ENCODE data around the gene ENGASE.

The ENGASE gene

DNA sequence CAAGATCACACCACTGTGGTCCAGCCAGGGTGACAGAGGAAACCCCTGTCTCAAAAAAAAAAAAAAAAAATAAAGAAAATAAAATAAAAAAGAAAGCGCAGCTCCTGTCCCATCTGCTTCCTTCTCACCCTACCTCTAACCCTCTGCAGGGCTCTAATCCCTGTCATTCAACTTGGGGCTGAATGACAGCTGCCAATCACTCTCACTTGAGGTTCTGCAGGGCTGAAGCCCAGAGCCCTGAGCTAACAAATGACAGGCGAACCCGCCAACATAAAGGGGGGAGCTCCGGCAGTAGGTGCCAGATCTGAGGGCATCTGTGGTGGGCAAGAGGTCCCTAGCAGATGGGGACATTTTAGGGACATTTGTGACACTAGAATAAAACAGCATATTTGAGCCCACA, 44.3 kb downstream of the ENGASE start:
- DNase-seq, result no peak

DNA sequence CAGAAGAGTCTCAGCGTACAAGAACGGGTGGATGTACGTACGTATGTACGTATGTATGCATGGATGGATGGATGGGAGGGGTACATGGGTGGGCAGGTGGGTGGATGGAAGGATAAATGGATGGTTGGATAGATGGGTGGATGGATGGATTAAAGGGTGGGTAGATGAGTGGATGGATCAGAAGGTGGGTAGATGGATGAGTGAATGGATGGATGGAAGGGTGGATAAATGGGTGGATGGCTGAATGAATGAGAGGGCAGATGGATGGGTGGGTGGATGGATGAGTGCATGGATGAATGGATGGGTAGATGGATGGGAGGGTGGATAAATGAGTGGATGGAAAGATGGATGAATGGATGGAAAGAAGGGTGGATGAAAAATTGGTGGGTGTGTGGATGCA, 45.6 kb downstream of the ENGASE start:
- no peak for DNase-seq

DNA sequence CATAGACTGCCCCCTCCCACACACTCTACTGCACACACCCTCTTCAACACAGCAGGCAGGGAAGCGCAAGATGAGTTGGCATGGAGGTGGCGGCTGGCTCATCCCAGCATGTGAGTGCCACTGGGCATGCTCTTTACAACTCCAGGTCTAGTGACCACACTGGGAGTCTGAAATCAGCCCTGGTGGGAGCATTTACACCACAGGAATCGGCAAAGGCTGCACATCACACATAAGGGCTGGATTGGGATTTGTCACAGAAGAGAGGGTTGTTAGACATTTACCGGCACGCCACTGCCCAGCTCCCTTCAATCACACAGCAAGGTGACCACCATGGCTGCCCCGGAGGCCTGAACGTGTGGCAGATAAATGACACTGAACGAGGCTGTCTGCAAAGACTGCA, 49.4 kb downstream of the ENGASE start:
- no peak for DNase-seq

DNA sequence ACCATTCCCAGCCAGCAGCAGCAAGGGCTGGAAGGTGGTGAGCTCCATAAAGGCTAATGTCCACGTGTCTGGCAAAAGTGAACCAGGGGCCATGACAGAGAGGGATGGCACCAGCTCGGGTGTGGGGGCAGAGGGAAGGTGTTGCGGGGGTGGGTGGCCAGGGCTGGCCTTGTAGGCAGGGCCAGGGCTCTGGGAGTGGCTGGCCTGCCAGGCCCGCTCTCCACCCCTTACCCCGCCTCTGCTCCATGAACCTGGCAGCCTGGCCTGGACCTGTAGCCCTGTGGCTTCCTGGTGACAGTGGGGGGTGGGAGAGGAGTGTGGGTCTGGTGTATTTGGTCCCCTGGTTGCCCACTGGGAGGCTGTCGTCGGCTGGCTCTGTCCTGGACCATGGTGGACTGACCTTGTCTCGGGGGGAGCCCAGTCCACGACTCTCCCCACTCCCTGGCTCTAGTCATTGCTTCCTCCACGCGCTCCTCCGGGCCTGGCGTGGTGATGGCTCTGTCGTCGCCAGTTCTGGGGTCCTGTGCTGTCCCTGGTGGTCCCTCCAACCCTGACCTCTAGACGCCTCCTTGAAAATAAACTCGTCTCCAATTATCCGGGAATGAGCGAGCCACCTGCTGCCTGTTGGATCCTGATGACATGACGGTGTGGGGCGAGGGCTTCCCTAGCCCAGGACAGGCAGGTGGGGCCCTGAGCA, 50.0 kb downstream of the ENGASE start:
- DNase-seq, result no peak

DNA sequence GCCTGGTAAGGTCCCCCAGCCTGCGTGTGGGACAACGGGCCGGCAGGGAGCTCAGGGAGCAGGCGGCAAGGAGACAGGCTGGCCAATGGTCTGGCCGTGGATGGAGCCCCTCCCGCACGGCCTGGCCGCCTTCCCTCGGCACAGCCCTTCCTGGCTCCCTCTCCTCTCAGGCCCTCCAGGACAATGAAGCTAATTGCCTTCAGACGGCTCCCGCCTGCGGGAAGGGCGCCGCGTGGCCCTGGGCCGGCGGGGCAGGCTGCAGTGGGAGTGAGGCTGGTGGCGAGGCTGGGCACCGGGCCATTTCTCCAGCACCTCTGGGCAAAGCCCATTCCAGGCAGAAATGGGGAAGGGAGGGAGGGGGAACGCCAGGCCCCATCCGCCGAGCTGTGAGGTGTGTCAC, 50.9 kb downstream of the ENGASE start:
- no peak for DNase-seq

DNA sequence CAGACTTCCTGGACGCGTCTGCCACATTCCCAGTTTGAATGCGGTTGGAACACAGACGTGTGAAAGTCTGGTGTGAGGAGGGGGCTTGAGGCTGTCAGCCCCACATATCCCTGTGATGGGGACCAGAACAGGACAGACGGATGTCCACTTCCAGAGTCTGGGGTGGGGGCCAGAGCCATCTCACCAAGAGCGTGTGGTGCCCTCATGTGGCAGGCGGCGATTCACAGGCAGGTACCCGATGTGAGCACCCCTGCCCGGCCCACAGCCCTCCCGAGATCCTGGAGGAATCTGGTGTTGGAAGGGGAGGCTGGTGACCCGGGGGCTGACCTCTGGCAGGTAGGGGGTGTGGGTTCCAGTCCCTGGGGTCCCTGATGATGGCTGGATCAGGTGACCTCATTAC, 51.5 kb downstream of the ENGASE start:
- DNase-seq, result no peak

DNA sequence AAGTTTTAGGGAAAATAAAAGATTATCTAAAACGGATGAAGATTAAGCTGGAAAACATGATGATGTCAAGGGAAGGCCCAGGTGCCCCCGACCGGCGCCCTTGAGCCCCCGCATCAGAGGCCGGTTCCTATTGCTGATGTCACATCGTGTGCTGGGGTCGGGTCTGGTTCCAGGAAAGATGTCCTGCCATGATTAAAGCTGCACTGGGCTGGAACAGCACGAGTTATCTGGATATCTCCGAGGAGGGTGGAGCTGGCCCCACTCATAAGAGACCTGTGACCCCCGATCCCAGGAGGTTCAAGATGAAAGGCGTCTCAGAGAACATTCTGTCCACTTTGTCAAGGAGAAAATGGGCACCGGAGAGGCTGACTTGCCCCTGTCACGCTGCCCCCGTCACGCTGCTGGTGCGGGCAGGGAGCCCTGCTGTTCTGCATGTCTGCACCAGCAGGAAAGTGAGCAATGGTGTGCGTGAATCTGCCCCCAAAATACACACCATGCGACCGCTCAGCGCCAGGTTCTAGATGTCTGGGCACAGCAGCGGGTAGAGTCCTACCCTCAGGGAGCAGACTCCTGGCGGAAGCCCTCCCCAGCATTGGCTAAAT, 53.0 kb downstream of the ENGASE start:
- no peak for DNase-seq

DNA sequence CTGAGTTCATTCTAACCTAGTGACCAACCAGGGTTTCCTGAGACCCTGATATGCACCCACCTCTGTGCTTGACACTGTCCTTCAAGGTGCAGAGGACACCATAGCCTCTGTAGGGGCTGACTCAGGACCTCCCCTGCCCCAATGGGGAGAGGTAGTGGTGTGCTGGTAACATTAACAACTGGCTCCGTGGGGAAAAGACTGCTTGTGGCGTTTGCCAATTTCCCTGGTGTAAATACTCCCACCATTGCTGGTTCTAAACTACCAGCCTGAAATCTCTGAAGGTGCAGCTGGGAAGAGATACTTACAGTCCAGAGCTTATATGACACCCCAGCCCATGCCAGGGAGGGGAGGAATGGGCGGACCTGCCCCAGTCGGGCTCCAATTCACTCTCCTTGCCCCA, 54.9 kb downstream of the ENGASE start:
- DNase-seq, result no peak

DNA sequence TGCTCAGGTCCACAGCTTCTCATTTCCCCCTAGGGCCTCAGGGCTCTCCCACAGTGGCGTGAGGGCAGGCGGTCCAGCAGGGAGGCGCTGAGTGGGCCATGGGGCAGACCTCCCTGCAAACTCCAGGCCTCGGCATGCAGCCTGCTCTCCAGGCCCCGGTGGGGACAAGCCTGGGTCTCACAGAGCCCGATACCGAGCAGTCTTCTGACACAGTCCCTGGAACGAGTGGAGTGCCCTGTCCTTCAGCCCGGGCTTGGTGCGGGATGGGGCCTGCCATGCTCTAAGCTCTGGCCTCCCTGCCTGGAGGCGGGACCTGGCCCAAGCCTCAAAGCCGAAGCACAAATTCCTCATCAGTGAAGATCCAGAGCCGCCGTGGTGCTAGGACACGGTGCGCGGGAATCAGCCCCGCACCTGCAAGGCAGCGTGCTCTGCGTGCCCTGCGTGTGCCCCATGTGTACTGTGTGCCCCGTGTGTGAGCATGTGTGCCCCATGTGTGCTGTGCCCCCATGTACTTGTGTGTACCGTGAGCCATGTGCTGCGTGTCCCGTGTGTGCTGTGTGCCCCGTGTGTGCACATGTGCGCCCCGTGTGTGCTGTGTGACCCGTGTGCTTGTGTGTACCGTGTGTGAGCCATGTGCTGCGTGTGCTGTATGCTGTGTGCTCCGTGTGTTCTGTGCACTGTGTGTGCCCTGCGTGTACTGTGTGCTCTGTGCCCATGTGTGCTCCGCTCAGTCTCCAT, 56.1 kb downstream of the ENGASE start:
- DNase-seq, result no peak

DNA sequence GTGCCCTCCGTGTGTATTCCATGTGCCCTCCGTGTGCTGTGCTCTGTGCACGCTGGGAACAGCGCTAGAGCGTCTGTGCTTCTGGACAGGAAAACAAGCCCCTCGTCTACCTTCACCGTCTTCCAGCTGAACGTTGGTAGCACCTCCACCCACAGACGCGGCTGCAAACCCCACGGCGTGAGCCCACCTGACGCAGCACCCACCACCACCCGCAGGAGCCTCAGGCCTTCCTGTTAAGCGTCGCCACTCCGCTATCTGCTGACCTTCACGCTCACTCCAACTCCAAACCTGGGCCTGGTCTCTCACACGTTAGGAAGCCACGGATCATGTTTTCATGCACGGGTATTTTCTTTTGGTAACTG, 56.6 kb downstream of the ENGASE start:
- DNase-seq, result no peak

DNA sequence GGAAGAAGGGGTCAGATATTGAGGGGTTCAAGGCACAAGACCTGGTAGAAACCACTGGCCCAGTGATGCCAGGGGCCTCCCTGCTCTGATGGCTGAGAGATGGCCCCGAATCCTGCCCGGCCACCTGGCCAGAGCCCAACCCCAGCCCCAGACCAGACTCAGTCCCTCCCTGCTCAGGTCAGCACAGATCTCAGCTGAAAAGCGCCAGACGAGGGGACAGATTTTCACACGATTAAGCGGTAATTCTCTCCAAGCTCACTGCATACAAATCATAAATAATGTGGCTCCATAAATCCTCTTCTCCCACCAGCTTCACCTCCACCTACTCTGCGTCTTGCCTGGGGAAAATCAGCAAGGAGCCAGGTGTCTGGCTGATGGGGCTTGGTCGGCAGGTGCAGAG, 57.1 kb downstream of the ENGASE start:
- DNase-seq, result peak; percentile 28

DNA sequence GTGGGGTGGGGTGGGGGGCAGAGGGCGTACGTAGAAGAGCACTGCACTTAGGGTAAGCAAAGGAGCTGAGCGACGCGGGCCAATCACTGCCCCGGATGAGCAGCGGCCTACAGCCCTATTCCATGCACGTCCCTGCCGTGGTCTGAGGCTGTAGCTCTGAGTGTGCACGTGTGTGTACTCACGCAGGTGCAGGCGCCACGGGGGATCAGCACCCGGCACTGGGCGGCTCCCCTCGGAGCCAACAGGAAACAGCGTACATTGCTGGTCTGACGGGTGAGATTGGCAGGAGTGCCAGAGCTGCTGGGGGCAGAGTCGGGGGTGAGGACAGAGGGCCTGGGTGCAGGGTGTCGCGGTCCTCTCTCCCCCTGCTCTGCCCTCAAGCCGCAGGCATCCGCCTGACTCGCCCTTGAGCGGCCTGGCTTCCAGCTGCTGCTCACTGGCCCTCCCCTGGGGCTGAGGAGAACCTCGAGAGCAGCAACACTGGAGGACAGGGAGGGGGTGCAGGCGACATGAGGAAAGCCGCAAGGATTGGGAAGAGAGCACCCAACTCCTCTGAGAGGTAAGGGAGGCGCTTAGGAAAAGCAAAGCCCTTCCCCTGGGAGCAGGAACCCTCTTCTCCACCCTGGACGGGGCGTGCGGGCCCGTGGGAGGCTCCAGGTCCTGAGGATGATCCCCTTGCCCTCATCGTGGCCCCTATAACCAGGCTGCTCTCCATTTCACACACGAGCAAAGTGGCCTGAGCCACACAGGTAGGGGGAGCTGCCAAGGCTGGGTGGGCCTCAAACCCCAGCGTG, 57.8 kb downstream of the ENGASE start:
- peak; percentile 67 for DNase-seq

DNA sequence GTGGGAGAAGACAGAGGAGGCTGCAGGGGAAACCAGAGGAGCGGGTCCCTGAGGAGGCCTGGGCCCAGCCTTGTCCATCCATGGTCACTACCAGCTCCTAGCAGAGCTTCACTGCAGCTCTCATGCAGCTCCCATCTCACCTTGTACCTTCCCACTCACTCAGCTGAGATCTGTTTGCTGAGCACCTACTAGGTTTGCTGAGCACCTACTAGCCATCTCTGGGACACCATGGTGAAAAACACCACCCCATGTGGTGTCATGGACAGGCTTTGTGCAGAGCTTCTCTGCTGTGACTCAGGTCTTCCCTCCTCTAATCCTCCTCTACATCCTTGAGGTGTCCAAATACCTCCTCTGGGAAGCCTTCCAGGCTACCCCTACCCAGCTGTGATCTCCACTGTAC, 58.6 kb downstream of the ENGASE start:
- no peak for DNase-seq

DNA sequence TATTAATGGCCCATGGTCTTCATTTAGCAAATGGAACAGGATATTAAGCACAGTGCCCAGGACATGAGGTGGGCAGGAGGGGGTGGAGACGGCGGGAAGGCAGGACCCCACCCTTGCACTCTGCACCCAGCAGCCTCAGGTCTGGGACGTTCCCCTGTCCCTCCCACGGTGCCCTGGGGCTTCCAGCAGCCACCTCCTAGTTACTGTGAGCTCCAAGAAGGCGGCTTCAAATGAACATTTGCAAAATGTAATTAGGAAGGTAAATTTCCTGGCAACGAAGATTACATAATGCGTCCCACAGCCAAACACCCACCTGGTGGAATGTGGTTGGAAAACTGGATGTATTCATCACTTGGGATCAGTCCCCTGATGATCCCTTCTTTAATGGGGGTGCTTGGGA, 59.4 kb downstream of the ENGASE start:
- no peak for DNase-seq

DNA sequence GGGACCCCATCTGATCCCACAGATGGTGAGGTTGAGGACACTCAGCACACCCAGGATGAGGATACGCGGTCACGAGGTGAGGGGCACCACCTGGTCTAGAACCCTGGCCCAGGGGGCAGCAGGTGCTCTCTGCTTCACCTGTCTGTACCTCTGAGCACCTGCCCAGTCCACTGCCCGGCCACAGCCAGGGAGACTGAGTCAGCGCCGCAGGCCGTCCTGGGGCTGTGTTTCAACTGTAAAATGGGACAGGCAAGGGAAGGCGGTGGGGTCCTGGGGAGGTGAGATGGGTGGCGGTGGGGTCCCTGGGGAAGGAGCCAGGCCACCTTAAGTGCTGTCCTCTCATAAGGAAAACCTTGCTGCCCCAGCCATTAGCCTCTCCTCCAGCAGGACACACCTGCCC, 60.4 kb downstream of the ENGASE start:
- DNase-seq, result no peak

DNA sequence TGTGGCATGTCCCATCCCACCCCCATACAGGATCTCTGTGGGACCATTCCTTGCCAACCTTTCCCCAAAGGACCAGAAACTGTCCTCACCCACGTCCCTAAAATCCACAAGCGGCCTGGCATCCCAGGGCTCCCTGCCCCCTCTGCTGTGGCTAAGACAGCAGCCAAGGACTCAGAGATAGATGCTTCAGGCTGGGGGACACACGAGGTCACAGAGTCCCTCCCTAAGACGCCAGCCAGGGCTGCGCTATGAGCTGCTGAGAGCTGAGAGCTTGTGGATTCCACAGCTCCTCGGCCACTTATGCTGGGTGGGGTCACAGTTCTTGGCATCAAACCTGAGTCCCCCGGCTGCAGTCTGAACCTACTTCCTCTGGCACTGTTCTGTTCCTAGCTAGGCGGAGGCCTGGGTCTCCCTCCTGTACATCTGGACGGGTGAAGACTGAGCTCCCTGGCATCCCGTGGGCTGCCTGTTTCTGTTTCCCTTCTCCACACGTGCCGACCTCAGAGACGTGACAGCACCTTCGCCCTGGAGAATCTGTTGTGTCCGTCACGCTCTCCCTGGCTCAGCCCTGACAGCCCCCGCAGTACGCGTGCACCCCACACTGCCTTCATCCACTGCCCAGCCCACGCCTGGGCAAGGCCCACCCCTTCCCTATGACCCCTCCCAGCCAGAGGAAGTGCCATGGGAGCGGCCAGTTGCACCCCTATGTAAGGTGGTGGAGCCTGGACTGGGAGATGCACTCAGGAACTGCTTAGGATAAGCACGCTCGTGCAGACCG, 61.2 kb downstream of the ENGASE start:
- no peak for DNase-seq

All from NCI-H1105 treated with DMSO at 0.1 percent for 48 hours (cell line).